NCI-H524 treated with DMSO at 0.1 percent for 48 hours (cell line): ENCODE results near the gene ACTG2.

Experiments used
- DNase-seq: peaks from one replicate; lab custom pipeline; 2025; lab: John Stamatoyannopoulos, UW

ACTG2 gene

DNA sequence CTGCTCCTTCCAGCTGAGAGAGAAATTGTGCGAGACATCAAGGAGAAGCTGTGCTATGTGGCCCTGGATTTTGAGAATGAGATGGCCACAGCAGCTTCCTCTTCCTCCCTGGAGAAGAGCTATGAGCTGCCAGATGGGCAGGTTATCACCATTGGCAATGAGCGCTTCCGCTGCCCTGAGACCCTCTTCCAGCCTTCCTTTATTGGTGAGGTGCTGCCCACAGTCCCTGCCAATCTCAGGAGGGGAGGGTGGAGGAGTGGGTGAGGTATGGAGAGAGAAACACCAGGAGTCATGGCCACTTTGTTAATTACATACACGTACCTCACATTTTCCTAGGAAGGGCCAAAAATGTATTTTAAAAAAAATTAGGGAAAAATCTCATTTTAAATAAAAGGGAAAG, 21.9 kb downstream of the ACTG2 start:
- DNase-seq, result no peak

DNA sequence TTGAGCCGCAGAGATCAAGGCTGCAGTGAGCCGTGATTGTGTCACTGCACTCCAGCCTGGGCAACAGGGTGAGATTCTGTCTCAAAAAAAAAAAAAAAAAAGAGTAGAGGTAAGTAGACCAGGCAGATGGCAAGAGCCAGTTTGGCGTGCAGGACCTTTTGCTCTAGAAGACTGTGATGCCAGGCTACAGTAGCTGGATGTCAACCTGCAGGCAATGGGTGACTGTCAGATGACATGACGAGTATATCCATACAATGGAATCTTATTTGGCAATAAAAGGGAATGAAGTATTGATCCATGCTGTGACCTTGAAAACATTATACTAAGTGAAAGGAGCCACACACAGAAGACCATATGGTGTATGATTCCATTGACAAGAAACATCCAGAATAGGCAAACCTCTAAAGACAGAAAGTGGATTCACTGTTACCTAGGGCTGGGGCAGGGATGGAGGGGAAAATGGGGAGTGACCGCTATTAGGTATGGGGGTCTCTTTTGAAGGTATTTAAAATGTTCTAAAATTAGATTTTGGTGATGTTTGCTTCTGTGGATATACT, 22.7 kb downstream of the ACTG2 start:
- DNase-seq, result no peak

GRCh38 chr2:73916666-73917065, 23.9 kb downstream of the ACTG2 start:
- no peak for DNase-seq

GRCh38 chr2:73917296-73917695, 24.5 kb downstream of the ACTG2 start:
- no peak for DNase-seq

DNA sequence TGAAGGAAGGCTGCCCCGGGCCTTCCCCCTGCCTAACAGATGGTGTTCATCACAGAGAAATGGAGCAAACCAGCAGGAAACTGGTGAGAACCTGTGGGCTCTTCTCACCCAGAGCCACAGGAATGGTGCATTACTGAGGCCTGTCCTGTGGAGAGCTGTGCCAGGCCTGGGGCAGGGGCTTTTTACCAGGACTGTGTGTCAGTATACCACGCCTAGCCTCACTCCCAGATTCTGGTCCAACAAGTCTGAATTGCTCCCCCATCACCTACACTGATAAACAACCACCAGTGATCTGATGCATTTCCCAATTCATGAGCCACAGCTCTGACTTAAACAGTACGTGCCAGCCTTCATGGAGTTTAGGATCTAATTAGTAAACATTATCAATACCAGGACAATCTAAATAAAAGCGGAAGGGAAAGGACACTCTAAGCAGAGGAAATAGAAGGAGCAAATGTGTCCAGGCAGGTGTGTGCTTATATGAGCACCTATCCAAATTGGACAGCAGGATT, 24.9 kb downstream of the ACTG2 start:
- no peak for DNase-seq

DNA sequence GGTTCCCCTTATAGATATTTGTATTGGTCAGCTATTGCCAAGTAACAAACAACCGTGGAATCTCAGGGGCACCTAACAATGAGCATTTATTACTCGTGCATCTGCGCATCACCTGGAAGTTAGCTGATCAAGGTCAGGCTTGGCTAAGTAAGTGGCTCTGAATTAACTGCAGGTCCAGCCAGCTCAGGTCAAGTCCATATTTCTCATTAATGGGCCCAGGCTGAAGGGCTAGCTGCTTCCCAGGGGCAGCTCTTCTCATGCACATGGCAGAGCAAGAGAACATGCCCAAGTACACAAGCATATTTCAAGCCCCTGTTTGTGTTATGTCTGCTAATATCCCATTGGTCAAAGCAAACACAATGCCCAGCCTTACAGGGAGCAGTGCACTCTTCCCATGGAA, 26.0 kb downstream of the ACTG2 start:
- DNase-seq, result no peak

DNA sequence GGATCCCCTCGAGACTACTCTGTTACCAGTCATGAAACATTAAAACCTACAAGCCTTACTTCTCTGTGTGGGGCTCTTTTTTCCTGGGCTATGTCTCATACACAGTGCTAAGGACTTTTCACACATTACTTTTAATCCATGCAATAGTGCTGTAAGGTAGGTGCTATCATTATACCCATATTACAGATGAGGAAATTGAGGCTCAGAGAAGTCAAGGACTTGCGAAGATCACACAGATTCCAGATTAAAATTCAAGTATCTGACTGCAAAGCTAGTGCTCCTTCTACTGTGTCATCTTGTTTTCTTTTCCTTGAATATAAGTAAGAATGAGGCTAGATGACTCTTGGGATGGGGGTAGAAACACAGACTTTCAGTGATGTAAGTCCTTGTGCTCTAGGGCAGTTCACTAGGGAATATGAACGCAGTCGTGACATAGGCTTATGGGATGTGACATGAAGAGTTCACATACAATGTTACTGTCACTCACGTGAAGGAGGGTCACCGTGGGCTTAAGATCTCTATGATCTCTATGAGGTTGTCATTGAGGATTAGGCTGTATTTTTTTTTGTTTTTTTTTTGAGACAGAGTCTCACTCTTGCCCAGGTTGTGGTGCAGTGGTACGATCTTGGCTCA, 26.9 kb downstream of the ACTG2 start:
- DNase-seq, result no peak

GRCh38 chr2:73920577-73921545, 28.1 kb downstream of the ACTG2 start:
- DNase-seq, result peak; percentile 53

DNA sequence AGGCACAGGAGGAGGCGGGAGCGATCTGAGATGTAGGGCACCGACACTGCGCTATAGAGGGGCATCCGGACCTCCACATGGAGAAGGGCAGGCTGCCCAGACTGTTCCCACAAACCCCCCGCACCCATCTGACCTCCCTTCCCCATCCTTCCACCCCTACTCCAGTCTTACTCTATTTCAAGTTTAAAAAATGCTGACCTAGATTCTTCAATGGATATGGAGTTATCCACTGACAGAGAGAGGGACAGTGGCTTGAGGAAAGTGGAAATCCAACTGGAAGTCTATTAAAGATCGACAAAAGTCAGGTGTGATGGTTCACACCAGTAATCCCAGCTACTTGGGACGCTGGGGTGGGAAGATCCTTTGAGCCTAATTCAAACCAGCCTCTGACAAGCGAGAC, 28.8 kb downstream of the ACTG2 start:
- DNase-seq, result no peak

DNA sequence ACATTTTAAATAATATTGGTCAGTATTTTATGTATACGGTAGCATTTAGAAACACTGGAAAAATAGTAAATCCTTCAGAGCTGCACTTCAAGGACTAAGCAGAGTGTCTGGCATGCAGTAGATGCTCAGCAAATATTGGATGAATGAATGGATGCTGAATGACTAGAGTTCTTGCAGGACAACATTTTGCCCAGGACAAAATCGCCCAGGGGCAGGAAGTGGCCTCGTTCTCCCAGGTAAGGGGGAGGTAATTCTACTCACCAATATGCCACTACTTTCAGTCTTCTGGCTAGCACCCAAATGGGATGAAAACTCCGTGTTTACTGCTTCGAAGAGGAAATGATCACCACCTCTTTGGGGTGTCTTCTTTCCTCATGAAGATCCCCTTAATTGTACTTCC, 29.9 kb downstream of the ACTG2 start:
- no peak for DNase-seq

- DNase-seq, result no peak
Measured at GRCh38 chr2:73925033-73925704, 32.4 kb downstream of the ACTG2 start.

DNA sequence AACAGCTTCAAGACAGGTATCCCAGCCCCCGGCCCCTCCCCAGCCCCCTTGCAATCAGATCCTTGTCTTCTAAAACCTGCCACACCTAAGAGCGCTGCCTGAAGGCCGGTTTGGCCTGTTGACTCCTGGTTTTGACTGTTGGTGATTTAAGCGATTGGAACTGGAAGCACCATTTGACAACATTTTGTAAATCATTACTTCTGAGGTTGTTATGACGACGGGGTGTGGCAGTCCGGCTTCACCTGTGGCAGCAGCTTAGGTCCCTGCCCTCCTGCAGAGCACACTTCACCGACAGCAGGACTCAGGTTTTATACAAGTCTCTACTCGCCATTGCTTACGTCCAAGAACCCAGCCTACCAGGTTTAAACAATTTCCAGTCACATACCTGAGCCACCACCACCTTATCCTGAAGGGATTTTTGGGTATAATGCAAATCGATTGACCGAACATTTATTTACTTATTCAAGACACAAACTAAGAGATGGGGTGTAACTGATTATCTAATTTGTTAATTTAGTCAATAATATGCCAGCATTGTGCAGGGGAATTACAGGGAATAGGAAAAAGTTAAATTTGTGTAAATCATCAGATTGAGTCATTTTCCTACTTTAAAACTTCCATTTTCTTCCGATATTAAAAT, 33.2 kb downstream of the ACTG2 start:
- no peak for DNase-seq

DNA sequence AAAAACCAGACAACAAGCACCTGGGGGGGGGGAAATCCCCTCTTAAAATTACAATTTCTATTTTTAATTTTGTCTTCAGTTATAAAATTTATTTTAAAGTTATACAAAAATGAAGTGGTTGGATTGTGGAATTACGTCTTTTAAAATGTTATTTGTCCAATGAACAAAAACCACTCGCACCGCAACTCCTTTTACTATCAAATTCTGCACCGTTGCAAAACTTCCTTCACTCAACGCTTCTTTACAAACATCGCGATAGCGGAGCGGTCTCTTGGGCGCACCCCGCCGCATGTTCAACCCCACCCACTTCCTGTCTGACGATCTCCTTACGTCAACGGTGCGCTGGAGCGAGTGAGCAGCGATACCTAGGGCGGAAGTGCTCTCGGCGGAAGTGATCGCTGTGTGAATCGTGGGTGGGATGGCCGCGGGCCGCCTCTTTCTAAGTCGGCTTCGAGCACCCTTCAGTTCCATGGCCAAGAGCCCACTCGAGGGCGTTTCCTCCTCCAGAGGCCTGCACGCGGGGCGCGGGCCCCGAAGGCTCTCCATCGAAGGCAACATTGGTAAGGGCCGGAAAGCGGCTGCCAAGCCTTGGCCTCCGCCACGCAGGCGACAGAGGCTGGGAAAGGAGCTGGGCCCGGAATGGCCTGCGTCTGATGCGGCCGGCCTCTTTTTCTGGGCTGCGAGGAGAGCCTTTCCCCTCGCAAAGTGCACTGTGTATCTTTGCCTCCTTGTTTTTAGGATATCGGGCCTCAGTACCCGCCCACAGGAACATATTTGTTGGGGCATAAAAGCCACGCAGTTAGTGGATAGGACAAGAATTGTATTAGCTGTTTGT, 33.9 kb downstream of the ACTG2 start, which contains the start of gene DGUOK:
TSS of gene DGUOK (plus strand) at position 388 of the 835 bp plus-strand sequence. CDS start at position 419, 31 bp downstream.
- DNase-seq, result peak; percentile 86

DNA sequence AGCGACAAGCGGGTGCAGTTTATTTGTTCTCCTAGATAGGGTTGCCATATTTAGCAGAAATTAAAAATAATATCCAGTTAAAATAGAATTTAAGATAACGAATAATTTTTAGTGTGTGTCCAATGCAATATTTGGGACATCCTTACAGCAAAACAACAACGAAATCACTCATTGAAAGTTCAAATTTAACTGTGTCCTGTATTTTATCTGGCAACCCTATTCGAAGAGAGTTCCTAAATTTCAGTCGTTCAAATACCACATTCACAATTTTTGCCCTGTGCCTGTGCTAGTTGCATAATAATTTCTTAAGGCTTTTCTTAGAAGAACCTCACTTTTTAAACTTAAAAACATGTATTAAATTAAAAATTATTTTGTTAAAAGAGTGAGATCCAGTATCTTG, 34.5 kb downstream of the ACTG2 start:
- no peak for DNase-seq

- DNase-seq, result no peak
Measured at GRCh38 chr2:73928963-73929347, 36.1 kb downstream of the ACTG2 start.

DNA sequence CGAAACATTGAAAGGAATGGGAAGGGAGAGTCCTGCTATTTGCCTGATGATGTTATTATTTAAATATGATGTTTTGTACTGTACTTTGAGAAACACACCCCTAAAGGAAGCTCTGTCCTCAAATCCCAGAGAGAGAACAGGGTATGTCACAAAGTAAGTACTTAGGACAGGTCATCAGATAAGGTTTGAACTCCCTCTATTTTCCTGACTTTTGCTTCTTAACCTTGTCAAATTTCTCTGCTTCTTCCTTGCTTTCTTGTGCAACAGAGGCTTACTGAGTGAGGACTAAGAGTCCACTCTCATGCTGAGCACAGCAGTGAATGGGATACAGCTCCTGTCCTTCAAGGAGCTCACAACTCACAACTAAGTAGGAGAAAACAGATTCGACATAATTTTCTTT, 37.6 kb downstream of the ACTG2 start:
- no peak for DNase-seq

- no peak for DNase-seq
Measured at GRCh38 chr2:73931531-73932500, 39.0 kb downstream of the ACTG2 start.

DNA sequence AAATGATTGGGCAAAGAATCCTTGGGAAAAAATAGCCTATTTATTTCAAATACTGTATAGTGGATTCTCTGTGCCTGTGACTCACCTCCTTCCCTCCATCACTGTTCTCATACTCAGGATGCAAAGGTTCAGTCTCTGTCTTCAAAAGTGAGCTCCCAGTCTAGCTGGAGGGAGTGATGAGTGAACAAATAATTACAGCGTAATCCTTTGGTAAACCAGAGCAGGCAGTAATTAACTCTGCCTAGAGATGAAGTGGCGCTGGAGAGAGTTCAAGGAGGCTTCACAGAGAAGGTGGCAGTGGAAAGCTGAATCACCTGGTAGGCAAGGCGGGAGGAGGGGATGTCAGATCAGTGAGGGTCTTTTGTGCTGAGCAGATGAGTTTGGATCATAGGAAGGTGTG, 40.4 kb downstream of the ACTG2 start:
- peak; percentile 1 for DNase-seq

GRCh38 chr2:73935641-73936040, 42.8 kb downstream of the ACTG2 start:
- no peak for DNase-seq
